ENCODE results near the gene KIF17. TPM values are rescaled to one million over a fixed set of nuclear protein-coding genes. Genes with fewer than 3 reads are reported as not detected.

Gene KIF17
- total RNA-seq, 1 experiment from 2014 or later = 2.4 TPM

GRCh38 chr1:20657024-20657423, 60.8 kb downstream of the KIF17 start:
- no peak for ATAC-seq
- Histone ChIP-seq H3K27me3 (ENCODE audit: insufficient read depth, low read length) (no peaks in the 10 kb centered on the region), H3K9me2 (ENCODE audit: insufficient read depth) (no peaks in the 10 kb centered on the region), H3K4me3 (replicated peaks in 1 of 2; ENCODE audit: low read depth in 1 of 2, low read length in 2 of 2) (no peak overlapping the region), H4K20me1 (ENCODE audit: insufficient read depth) (no peaks in the 10 kb centered on the region), H3K4me1 (ENCODE audit: control insufficient read depth in 1 of 2, insufficient read depth in 2 of 2, low read length in 2 of 2) (peaks cover 10 to 14% of the 10 kb centered on the region in 2 experiments), H3K79me2 (ENCODE audit: insufficient read depth, low read length) (peaks cover 62% of the 10 kb centered on the region), H3K9ac (ENCODE audit: low read length) (no peak overlapping the region), H3K27ac (ENCODE audit: low read depth, low read length) (no peak overlapping the region), H3K36me3 (ENCODE audit: control insufficient read depth in 1 of 2, insufficient read depth in 2 of 2, low read length in 2 of 2) (peaks cover 50 to 62% of the 10 kb centered on the region in 2 experiments), H2AFZ (ENCODE audit: low read depth, low read length, poor library complexity, severe bottlenecking) (no peak overlapping the region), H3K4me2 (ENCODE audit: low read length) (no peak overlapping the region), H3K9me3 (ENCODE audit: control insufficient read depth in 1 of 2, insufficient read depth in 1 of 2, low read depth in 1 of 2, low read length in 2 of 2) (no peaks in the 10 kb centered on the region)
- CTCF ChIA-PET = no interaction called here
- DNase-seq (ENCODE audit: low read depth, low spot score) = no peak
- POLR2A ChIA-PET = no interaction called here
- no peak for TF ChIP-seq FOSL1 (IDR thresholded peaks at IDR 0.05; ENCODE audit: low read depth)
- no peak for TF ChIP-seq EZH2 (IDR thresholded peaks at IDR 0.05)
- TF ChIP-seq ZFX (IDR thresholded peaks at IDR 0.05) = no peak
- no peak for TF ChIP-seq CTCF (IDR thresholded peaks at IDR 0.05 in 2 of 3, conservative IDR thresholded peaks at IDR 0.05 in 1 of 3; ENCODE audit: borderline replicate concordance in 1 of 3, insufficient read depth in 1 of 3, low read depth in 2 of 3, low read length in 2 of 3)
- no peak for TF ChIP-seq EZH2phosphoT487 (IDR thresholded peaks at IDR 0.05; ENCODE audit: borderline replicate concordance)
- TF ChIP-seq POLR2AphosphoS5 (IDR thresholded peaks at IDR 0.05; ENCODE audit: low read depth, low read length) = no peak
- TF ChIP-seq TCF7L2 (IDR thresholded peaks at IDR 0.05; ENCODE audit: borderline replicate concordance, extremely low read depth, insufficient read depth, insufficient read length) = no peak
- TF ChIP-seq SIN3A (IDR thresholded peaks at IDR 0.05; ENCODE audit: low read depth) = no peak
- TF ChIP-seq EGR1 (IDR thresholded peaks at IDR 0.05; ENCODE audit: low read depth) = no peak
- intact Hi-C loops (cut with micrococcal nuclease) = no loop called here
- no TSS peak for BruUV-seq (replicated peaks)
- RAD21 ChIA-PET (ENCODE audit: low non-redundant PET in 1 of 2, low total read pairs in 2 of 2, uncharacterized antibody in 2 of 2, unreplicated experiment in 2 of 2) = no interaction called here

All from HCT116 (cell line).